Measurements from ENCODE around the gene DNAJC4. TPM values are rescaled to one million over a fixed set of nuclear protein-coding genes. Genes with fewer than 3 reads are reported as not detected.
A peak's percentile ranks its signal among the peaks of the same experiment; 100 is the strongest.
"Not testable (repeated sequence)": the region's sequence is repeated elsewhere in the genome, so short reads cannot be mapped to it uniquely, and the experiment has no call there.

The DNAJC4 gene
- total and polyA plus RNA-seq, 12 donors = 19.9 to 220 (median 66.8) TPM

DNA sequence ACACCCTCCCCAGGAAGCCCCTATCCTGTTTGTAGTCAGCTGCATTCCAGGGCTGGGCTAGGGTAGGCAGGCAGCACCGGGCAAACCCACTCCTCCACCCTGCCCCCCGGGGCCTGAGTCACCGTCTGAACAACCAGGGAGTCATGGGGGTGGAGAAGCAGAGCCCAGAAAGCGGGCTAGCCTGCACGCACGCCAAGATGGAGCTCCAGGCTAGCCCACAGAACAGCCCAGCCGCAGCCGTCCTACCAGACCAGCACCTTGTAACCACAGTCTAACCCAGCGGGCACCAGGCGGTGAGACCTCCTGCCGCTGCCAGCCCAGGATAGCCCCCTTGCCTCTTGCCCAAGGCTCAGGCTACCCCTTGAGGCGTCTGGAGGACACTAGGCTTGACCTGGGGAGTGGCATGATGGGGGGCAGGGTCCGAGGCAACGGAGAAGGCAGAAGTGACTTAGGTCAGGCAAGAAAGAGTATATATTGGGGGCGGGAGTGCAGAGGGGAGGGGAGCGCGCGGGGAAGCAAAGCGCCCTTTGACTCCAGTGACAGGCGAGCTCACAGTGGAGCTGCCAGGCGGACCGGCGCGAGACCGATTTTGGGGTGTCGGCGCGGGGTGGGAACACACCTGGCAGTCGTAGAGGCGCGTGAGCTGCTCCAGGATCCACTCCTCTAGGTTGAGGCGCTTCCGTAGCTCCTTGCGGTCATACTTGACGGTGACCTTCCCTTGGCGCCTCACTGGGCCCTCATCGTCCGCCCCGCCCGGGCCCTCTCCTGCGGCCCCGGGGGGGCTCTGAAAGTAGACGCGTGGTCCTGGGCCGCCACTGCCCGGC, 15.7 kb downstream of the DNAJC4 start:
- intact Hi-C loops (cut with DNase I) = no loop called here
- peak in 1 of 2 donors; percentile 74 for TF ChIP-seq POLR2A (IDR thresholded peaks at IDR 0.05)
- TF ChIP-seq, protein P1, sequence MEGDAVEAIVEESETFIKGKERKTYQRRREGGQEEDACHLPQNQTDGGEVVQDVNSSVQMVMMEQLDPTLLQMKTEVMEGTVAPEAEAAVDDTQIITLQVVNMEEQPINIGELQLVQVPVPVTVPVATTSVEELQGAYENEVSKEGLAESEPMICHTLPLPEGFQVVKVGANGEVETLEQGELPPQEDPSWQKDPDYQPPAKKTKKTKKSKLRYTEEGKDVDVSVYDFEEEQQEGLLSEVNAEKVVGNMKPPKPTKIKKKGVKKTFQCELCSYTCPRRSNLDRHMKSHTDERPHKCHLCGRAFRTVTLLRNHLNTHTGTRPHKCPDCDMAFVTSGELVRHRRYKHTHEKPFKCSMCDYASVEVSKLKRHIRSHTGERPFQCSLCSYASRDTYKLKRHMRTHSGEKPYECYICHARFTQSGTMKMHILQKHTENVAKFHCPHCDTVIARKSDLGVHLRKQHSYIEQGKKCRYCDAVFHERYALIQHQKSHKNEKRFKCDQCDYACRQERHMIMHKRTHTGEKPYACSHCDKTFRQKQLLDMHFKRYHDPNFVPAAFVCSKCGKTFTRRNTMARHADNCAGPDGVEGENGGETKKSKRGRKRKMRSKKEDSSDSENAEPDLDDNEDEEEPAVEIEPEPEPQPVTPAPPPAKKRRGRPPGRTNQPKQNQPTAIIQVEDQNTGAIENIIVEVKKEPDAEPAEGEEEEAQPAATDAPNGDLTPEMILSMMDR (IDR thresholded peaks at IDR 0.05) = no peak
- Histone ChIP-seq H3K36me3 (replicated peaks in 1 of 2) (peaks cover 0 to 12% of the 10 kb centered on the region in 2 donors), H3K4me3 (peak overlapping the region; percentile 2 to 72 (median 66)), H3K27ac (peak overlapping the region; percentile 16 to 90 (median 85)), H3K4me1 (replicated peaks in 1 of 2) (peaks cover 32 to 43% of the 10 kb centered on the region in 2 donors), H3K27me3 (no peaks in the 10 kb centered on the region), H3K9me3 (replicated peaks in 1 of 3) (no peaks in the 10 kb centered on the region)
- 0 to 9% (median 0%) methylated on average over 7 to 46 of the region's 46 CpGs for WGBS, 4 donors
- peak; percentile 84 to 93 (median 90) for DNase-seq

DNA sequence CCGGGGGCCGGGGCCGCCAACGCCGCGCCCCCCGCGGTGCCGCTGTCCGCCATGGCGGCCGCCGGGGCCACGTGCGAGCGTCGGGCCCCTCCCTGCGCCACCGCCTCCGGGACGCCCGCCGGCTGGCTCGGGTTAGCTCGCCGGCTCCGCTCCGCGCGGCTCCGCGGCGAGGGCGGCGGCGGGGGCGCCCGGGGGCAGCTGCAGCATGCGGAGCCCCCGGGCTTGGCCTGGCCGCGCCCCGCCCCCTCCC, 16.2 kb downstream of the DNAJC4 start:
- DNase-seq; intact Hi-C loops (cut with DNase I); H3K9me3 ChIP-seq (replicated peaks in 1 of 3); H3K27me3 ChIP-seq: not testable (repeated sequence)
- Histone ChIP-seq H3K36me3 (replicated peaks in 1 of 2) (peaks cover 0 to 12% of the 10 kb centered on the region in 2 donors), H3K4me1 (replicated peaks in 1 of 2) (peaks cover 33 to 44% of the 10 kb centered on the region in 2 donors), H3K4me3 (peak overlapping the region in 2 of 4 donors; percentile 59 to 72), H3K27ac (peak overlapping the region in 3 of 5 donors; percentile 84 to 90 (median 87))
- 0 to 1% (median 0%) methylated on average over 15 to 41 of the region's 43 CpGs; no CpG with 5 or more reads in 1 of the 4 donors for WGBS, 4 donors

DNA sequence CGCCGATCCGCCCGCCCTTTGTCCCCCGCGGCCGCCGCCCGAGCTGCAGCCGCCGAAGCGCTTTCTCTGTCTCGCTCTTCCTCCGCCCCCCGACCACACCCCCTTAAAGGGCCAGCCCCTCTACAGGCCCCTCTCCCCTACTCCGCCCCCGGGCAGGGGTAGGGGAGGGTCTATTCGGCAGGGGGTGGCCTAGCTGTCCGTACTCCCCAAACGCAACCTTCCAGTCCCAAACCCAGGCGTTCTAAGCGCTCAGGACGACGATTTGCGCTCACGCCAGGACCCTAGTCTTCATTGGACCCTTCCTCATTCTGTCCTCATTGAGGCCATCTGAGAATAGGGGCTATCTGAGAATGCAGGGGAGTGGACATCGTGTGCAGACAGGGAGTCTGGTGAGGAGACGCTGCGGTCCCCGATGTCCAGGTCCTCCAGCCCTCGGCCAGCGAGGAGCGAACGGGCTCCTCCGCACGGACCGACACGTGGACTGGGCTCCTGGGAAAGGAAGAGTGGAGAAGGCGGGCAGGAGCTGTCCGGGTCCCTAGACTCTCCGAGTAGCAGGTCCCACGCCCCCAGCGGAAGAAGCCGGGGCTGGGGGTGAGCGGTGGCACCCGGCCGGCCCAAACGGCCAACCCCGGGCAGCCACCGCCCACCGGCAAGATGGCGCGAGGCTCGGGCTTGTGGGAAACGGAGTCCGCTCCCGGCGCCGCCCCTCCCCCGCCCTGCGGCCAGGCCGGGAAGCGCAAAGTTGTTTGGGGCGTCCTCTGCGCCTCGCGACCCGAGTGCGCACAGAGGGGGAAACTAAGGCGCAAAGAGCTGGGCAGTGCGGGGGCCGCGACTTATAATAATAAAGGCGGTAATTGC, 16.8 kb downstream of the DNAJC4 start, which contains the start of gene PPP1R14B:
PPP1R14B (minus strand) TSS at position 73 of the 858 bp plus-strand sequence. CDS start 270 bp downstream, outside the sequence.
- Histone ChIP-seq H3K4me1 (replicated peaks in 1 of 2) (peaks cover 32 to 44% of the 10 kb centered on the region in 2 donors), H3K4me3 (peak within 1 kb of the TSS; percentile 72 to 82 (median 76)), H3K27me3 (no peaks in the 10 kb centered on the region), H3K36me3 (replicated peaks in 1 of 2) (peaks cover 0 to 12% of the 10 kb centered on the region in 2 donors), H3K9me3 (replicated peaks in 1 of 3) (no peaks in the 10 kb centered on the region), H3K27ac (peak within 1 kb of the TSS; percentile 85 to 90 (median 87))
- 0% methylated on average over 19 to 74 of the region's 74 CpGs for WGBS, 4 donors
- DNase-seq = peak; percentile 87 to 92 (median 90)
- TF ChIP-seq, protein P1 (IDR thresholded peaks at IDR 0.05) = peak in 4 of 6 experiments; percentile 13 to 27 (median 24)
- TF ChIP-seq POLR2A (IDR thresholded peaks at IDR 0.05) = peak in 1 of 2 donors; percentile 18
- intact Hi-C loops (cut with DNase I) = no loop called here

DNA sequence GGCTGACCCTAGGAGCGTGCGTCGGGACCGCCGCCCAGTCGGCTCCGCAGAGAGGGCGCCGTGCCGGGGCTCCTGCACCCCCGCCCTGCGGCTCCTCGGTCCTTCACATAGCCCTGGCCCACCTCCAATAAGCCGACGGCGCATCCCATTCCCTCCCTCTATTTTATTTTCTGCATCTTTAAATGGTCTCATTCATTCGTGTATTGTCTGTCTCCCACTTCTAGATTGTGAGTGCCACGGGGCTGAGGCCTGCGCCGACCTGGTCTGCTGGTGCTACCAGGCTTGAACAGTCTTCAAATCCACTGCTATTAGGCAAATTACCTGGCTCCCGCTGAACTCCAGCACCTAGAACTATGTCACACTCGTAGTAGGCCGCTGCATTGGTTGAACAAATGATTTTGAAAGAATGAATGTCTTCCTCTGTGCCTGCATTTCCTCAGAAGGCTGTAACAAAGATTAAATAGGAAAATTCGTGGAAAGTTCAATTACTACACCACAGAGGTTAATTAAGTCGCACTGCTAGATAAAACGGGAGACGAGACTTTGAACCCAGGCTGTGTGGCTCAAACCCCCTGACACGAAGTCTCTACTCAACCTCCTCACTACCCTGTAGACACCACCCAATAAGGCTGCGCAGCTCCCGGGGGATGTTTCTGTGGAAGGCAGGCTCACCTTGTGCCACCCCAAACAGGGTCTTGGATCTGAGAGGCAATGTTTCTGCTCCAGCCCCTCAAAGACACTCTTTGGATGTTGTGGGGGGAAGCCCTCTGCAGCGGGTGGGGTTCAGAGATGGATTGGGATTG, 17.6 kb downstream of the DNAJC4 start:
- H3K4me1 ChIP-seq (replicated peaks in 1 of 2) = peaks cover 32 to 44% of the 10 kb centered on the region in 2 donors
- peak in 2 of 7 donors; percentile 32 to 33 for DNase-seq
- 33 to 44% (median 41%) methylated on average over 28 to 31 of the region's 31 CpGs for WGBS, 4 donors
- H3K4me3 ChIP-seq = peak overlapping the region in 2 of 4 donors; percentile 72 to 82
- no peak for TF ChIP-seq POLR2A (IDR thresholded peaks at IDR 0.05)
- TF ChIP-seq, protein P1 (IDR thresholded peaks at IDR 0.05) = no peak
- no peaks in the 10 kb centered on the region for H3K9me3 ChIP-seq (replicated peaks in 1 of 3)
- no peaks in the 10 kb centered on the region for H3K27me3 ChIP-seq
- H3K27ac ChIP-seq = peak overlapping the region in 4 of 5 donors; percentile 68 to 90 (median 87)
- peaks cover 0 to 12% of the 10 kb centered on the region in 2 donors for H3K36me3 ChIP-seq (replicated peaks in 1 of 2)
- intact Hi-C loops (cut with DNase I) = no loop called here

Data from adrenal gland (tissue), 12 donors.